ENCODE data around the gene GSDMA.
"Not testable (repeated sequence)": the region's sequence is repeated elsewhere in the genome, so short reads cannot be mapped to it uniquely, and the experiment has no call there.

GSDMA gene

DNA sequence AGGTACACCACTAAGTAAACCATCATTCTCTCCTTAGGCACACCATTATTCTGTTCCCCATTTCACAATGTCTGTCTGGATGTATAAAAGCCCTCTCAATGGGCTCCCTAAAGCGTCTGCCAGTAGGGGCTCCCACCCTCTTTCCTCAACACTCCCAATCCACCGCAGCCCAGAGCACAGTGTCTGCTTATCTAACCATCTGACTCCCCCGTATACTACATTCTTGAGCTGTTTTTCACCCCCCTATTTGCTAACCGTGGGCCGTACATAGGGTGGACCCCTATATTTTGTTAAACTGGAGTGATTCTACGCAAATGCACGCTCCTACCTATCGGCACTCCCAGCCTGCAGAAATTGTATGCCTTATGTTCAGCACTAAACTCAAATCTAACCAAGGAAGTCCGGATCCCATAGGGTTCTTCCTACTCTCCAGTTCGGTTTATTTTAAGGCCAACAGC, 17.1 kb downstream of the GSDMA start:
- Mint-ChIP-seq H3K36me3 (ENCODE audit: low read depth) (peaks cover 36% of the 10 kb centered on the region), H3K9me3 (no peaks in the 10 kb centered on the region), H3K27ac (peak overlapping the region; percentile 99), H3K27me3 (peaks cover 4% of the 10 kb centered on the region), H3K4me3 (peak overlapping the region; percentile 90), H3K4me1 (ENCODE audit: low read depth) (peaks cover 31% of the 10 kb centered on the region)
- intact Hi-C loops (cut with micrococcal nuclease): loop anchor here (1.0 kb wide), 4 partner anchors 8 to 53 kb away; partner anchors contain the start of genes LRRC3C and ORMDL3

DNA sequence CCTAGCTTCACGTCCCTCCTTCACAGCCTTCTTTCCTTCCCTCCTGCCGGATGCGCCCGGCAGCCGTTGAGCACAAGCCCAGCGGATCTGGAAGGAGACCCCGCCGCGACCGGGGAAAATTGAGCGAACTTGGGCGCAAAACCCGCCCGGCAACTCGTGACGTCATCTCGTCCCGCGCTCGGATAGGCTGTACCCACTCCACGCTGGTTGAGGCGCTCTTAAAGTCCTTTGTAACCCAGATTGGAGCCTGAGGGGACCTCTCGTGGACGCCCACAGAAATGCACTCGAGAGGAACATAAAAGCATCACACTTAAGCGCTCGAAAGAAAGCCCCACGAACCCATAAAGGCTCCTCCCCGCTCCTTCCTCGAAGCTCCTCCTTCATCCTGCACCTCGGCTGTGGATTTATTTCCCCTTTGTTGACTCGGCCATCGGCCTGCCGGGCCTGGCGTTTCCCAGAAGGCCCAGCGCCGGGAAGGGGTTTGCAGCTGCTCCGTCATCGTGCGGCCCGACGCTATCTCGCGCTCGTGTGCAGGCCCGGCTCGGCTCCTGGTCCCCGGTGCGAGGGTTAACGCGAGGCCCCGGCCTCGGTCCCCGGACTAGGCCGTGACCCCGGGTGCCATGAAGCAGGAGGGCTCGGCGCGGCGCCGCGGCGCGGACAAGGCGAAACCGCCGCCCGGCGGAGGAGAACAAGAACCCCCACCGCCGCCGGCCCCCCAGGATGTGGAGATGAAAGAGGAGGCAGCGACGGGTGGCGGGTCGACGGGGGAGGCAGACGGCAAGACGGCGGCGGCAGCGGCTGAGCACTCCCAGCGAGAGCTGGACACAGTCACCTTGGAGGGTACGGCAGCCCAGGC, 17.8 kb downstream of the GSDMA start, which contains the start of gene PSMD3:
Gene PSMD3 (plus strand): TSS at position 457 of the 856 bp plus-strand sequence. CDS start 164 bp downstream, at position 621.
- Mint-ChIP-seq H3K4me1 (ENCODE audit: low read depth) (peaks cover 30% of the 10 kb centered on the region), H3K9me3 (no peaks in the 10 kb centered on the region), H3K27ac (peak within 1 kb of the TSS; percentile 99), H3K27me3 (peaks cover 3% of the 10 kb centered on the region), H3K36me3 (ENCODE audit: low read depth) (peaks cover 42% of the 10 kb centered on the region), H3K4me3 (peak within 1 kb of the TSS; percentile 90)
- intact Hi-C loops (cut with micrococcal nuclease): loop anchor here (1.0 kb wide), 4 partner anchors 8 to 53 kb away; partner anchors contain the start of genes LRRC3C and ORMDL3

DNA sequence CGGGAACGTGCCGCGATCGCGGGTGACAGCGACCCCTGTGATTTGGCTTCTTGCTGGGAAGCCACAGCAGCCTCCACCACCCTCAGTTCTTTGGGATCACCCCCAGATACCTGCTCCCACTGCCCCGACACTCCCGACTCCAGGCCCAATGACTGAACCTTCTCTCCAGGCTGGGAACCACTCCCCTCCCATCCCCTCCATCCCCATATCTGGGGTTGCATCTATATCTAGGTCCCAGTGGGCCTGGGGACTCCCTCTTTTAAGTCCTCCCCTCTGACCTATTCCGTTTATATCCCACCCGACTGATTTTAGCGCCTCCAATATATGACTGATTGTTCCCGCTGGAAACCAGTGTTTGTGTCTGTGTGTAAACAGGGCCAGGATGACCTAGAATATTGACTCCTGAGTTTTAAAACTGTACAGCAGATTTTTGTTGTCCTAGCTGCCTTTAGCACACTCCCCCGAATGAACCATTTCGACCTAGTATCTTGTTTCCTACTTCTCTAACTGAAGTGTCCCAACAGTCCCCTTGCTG, 18.5 kb downstream of the GSDMA start:
- H3K36me3 Mint-ChIP-seq (ENCODE audit: low read depth): peaks cover 49% of the 10 kb centered on the region
- peaks cover 27% of the 10 kb centered on the region for H3K4me1 Mint-ChIP-seq (ENCODE audit: low read depth)
- peak overlapping the region; percentile 90 for H3K4me3 Mint-ChIP-seq
- intact Hi-C loops (cut with micrococcal nuclease): no loop called here
- H3K9me3 Mint-ChIP-seq: no peaks in the 10 kb centered on the region
- peaks cover 2% of the 10 kb centered on the region for H3K27me3 Mint-ChIP-seq
- H3K27ac Mint-ChIP-seq: peak overlapping the region; percentile 99

DNA sequence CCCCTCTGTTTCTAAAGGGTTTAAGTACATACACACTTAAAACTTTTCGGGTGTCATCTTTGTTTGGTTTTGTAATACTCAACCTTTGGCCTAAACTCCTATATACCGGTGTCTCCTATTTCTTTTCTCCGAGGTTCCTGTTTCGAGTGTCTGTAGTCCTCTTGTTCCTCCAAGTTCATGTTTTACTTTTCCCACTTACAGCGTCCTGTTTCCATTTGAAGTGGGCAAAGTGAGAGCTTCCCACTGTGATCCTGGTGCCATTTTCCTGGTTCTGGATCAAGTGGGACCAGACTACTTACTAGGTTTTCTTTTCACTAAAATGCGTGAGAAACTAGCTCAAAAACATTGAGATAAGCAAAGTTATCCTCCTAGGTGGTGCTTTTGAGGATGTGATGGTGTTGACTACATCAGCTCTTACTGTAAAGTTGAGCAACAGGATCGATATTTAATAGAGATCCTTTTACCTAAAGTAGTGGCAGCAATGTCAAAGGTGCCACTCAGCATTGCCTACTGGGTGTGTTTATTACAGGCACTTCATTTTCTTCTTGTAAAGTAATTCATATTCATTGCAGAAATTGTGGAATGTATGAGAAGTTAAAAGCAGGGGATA, 19.1 kb downstream of the GSDMA start:
- intact Hi-C loops (cut with micrococcal nuclease): no loop called here
- peaks cover 27% of the 10 kb centered on the region for H3K4me1 Mint-ChIP-seq (ENCODE audit: low read depth)
- H3K9me3 Mint-ChIP-seq: no peaks in the 10 kb centered on the region
- H3K36me3 Mint-ChIP-seq (ENCODE audit: low read depth): peaks cover 55% of the 10 kb centered on the region
- H3K27me3 Mint-ChIP-seq: peaks cover 2% of the 10 kb centered on the region
- peak overlapping the region; percentile 99 for H3K27ac Mint-ChIP-seq
- H3K4me3 Mint-ChIP-seq: peak overlapping the region; percentile 90

DNA sequence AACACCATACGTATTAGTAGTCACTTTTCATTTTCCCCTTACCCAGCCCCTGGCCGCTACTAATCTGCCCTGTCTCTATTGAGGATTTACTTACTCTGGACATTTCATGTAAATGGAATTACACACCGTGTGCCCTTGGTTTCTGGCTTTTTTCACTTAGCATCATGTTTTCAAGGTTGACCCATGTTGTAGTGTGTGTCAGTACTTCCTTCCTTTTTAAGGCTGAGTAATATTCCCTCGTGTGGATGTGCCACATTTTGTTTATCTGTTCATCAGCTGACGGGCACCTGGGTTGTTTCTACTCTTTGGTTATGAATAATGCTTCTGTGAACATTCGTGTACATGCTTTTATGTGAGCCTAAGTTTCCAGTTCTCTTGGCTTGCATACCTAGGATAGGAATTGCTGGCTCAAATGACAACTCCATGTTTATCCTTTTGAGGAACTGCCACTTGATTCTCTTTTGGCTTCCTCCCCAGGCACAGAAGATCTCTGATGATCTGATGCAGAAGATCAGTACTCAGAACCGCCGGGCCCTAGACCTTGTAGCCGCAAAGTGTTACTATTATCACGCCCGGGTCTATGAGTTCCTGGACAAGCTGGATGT, 25.5 kb downstream of the GSDMA start:
- Mint-ChIP-seq H3K4me3 (no peak overlapping the region), H3K4me1 (ENCODE audit: low read depth) (no peaks in the 10 kb centered on the region), H3K27ac (no peak overlapping the region), H3K27me3 (no peaks in the 10 kb centered on the region), H3K36me3 (ENCODE audit: low read depth) (peaks cover 100% of the 10 kb centered on the region), H3K9me3 (no peaks in the 10 kb centered on the region)
- intact Hi-C loops (cut with micrococcal nuclease): no loop called here

DNA sequence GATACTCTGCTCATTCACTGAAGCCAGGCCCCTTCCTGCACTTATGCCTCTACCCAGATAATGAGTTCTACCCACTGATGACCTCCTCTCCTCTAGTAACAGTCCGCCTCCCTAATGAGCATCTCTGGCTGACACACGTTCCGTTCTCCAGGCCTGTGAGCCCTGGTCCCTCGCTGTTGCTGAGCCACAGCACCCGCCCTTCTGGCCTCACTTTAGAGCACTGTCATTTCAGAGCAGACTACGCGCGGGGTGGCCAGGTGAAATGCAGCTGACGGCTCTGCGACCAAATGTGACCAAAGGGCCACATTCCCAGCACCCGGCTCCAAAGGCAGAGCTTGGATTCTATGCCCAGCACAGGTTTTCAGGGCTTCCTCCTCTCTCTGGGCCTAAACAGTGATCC, 31.6 kb downstream of the GSDMA start:
- Mint-ChIP-seq H3K36me3 (ENCODE audit: low read depth) (peaks cover 95% of the 10 kb centered on the region), H3K4me3 (no peak overlapping the region), H3K27me3 (no peaks in the 10 kb centered on the region), H3K9me3 (no peaks in the 10 kb centered on the region), H3K4me1 (ENCODE audit: low read depth) (peaks cover 15% of the 10 kb centered on the region), H3K27ac (no peak overlapping the region)
- intact Hi-C loops (cut with micrococcal nuclease): no loop called here

DNA sequence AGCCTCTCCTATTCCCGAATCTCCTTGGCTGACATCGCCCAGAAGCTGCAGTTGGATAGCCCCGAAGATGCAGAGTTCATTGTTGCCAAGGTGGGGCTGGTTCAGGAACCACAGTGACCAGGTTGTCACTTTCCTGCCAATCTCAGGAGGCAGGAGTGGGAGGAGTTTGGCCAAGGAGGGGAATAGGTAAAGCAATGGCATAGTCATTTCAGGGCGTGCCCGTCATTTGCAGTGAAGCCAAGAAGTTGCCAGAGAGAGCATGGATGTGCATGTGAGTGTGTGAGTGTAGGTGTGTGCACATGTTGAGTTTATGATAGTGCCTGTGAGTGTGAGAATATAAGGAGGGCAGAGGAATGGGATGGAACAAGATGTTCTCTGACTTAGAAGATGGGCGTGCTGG, 32.6 kb downstream of the GSDMA start:
- intact Hi-C loops (cut with micrococcal nuclease): no loop called here
- Mint-ChIP-seq H3K4me1 (ENCODE audit: low read depth) (peaks cover 15% of the 10 kb centered on the region), H3K4me3 (no peak overlapping the region), H3K27me3 (no peaks in the 10 kb centered on the region), H3K36me3 (ENCODE audit: low read depth) (peaks cover 85% of the 10 kb centered on the region), H3K27ac (no peak overlapping the region), H3K9me3 (no peaks in the 10 kb centered on the region)

DNA sequence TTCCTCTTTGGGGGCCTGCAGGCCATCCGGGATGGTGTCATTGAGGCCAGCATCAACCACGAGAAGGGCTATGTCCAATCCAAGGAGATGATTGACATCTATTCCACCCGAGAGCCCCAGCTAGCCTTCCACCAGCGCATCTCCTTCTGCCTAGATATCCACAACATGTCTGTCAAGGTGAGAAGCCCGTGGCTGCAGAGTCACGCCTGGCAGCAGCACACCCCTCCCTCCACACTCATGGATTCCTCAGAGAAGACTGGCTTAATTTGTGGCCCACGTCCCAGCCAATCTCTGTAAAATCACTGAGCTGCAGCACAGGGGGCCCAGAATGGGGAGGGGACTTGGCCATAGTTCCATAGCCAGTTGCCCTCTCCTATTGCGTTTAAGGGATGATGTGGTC, 33.4 kb downstream of the GSDMA start:
- Mint-ChIP-seq H3K4me1 (ENCODE audit: low read depth) (peaks cover 15% of the 10 kb centered on the region), H3K36me3 (ENCODE audit: low read depth) (peaks cover 77% of the 10 kb centered on the region), H3K27ac (no peak overlapping the region), H3K9me3 (no peaks in the 10 kb centered on the region), H3K4me3 (no peak overlapping the region), H3K27me3 (no peaks in the 10 kb centered on the region)
- intact Hi-C loops (cut with micrococcal nuclease): no loop called here

DNA sequence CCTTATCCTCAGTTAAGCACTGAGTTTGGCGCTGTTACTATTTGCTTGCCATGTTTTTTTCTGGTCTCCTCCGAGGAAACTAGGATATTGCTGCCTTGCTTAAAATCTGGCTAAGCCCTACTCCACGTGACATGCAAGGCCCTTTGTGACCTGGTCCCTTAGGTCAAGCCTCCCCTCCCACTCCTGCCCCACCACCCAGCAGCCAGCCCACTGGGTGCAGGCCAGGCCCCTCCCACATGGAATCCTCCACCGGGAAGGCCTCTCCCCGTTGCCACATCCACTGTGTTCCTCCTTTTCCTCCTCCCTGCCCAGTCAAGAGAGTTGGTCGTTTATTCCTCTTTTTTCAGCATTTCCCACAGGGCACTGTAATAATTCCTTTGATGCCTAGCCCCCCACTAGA, 34.0 kb downstream of the GSDMA start:
- Mint-ChIP-seq H3K27me3 (no peaks in the 10 kb centered on the region), H3K36me3 (ENCODE audit: low read depth) (peaks cover 71% of the 10 kb centered on the region), H3K4me3 (no peak overlapping the region), H3K9me3 (no peaks in the 10 kb centered on the region), H3K4me1 (ENCODE audit: low read depth) (peaks cover 15% of the 10 kb centered on the region), H3K27ac (peak overlapping the region; percentile 23)
- intact Hi-C loops (cut with micrococcal nuclease): no loop called here

DNA sequence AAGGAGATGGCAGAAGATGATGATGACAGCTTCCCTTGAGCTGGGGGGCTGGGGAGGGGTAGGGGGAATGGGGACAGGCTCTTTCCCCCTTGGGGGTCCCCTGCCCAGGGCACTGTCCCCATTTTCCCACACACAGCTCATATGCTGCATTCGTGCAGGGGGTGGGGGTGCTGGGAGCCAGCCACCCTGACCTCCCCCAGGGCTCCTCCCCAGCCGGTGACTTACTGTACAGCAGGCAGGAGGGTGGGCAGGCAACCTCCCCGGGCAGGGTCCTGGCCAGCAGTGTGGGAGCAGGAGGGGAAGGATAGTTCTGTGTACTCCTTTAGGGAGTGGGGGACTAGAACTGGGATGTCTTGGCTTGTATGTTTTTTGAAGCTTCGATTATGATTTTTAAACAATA, 34.7 kb downstream of the GSDMA start:
- Mint-ChIP-seq H3K4me1 (ENCODE audit: low read depth) (peaks cover 15% of the 10 kb centered on the region), H3K4me3 (no peak overlapping the region), H3K27me3 (no peaks in the 10 kb centered on the region), H3K9me3 (no peaks in the 10 kb centered on the region), H3K36me3 (ENCODE audit: low read depth) (peaks cover 64% of the 10 kb centered on the region), H3K27ac (no peak overlapping the region)
- intact Hi-C loops (cut with micrococcal nuclease): no loop called here

DNA sequence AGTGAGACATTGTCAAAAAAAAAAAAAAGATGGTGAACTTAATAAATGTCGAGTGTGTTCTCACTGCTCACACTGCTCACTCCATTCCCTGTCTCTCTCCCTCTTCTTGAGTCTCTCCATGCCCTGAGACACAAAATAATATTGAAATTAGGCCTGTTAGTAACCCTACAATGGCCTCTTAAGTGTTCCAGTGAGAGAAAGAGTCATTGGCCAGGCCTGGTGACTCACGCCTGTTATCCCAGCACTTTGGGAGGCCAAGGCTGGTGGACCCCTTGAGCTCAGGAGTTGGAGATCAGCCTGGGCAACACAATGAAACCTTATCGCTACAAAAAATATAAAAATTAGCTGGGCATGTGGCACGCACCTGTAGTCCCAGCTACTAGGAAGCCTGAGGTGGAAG, 36.3 kb downstream of the GSDMA start:
- H3K36me3 Mint-ChIP-seq (ENCODE audit: low read depth): peaks cover 48% of the 10 kb centered on the region
- H3K4me1 Mint-ChIP-seq (ENCODE audit: low read depth): peaks cover 15% of the 10 kb centered on the region
- no peak overlapping the region for H3K27ac Mint-ChIP-seq
- intact Hi-C loops (cut with micrococcal nuclease): no loop called here
- H3K27me3 Mint-ChIP-seq: no peaks in the 10 kb centered on the region
- no peaks in the 10 kb centered on the region for H3K9me3 Mint-ChIP-seq
- H3K4me3 Mint-ChIP-seq: no peak overlapping the region

DNA sequence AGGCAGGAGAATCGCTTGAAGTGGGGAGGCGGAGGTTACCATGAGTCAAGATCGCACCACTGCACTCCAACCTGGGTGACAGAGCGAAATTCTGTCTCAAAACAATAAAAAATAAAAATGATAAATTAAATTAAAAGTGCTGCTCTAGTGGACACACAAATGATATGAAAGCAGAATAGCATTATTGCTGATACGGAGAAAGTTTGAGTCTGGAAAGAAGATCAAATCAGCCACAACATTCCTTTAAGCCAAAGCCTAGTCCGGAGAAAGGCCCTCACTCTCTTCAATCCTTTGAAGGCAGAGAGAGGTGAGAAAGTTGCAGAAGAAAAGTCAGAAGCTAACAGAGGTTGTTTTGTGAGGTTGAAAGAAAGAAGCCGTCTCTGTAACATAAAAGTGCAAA, 37.4 kb downstream of the GSDMA start:
- H3K4me3 Mint-ChIP-seq: no peak overlapping the region
- intact Hi-C loops (cut with micrococcal nuclease): no loop called here
- peaks cover 37% of the 10 kb centered on the region for H3K36me3 Mint-ChIP-seq (ENCODE audit: low read depth)
- no peak overlapping the region for H3K27ac Mint-ChIP-seq
- no peaks in the 10 kb centered on the region for H3K9me3 Mint-ChIP-seq
- H3K27me3 Mint-ChIP-seq: peaks cover 5% of the 10 kb centered on the region
- peaks cover 15% of the 10 kb centered on the region for H3K4me1 Mint-ChIP-seq (ENCODE audit: low read depth)

DNA sequence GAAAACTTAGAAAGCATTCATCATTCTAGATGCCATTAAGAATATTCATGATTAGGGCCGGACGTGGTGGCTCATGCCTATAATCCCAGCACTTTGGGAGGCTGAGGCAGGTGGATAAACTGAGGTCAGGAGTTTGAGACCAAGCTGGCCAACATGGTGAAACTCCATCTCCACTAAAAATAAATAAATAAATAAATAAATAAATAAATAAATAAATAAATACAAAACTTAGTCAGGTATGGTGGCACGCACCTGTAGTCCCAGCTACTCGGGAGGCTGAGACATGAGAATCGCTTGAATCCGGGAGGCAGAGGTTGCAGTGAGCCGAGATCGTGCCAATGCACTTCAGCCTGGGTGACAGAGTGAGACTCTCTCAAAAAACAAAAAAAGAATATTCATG, 38.5 kb downstream of the GSDMA start:
- not testable (repeated sequence) for H3K27ac Mint-ChIP-seq; H3K4me1 Mint-ChIP-seq (ENCODE audit: low read depth); H3K27me3 Mint-ChIP-seq

DNA sequence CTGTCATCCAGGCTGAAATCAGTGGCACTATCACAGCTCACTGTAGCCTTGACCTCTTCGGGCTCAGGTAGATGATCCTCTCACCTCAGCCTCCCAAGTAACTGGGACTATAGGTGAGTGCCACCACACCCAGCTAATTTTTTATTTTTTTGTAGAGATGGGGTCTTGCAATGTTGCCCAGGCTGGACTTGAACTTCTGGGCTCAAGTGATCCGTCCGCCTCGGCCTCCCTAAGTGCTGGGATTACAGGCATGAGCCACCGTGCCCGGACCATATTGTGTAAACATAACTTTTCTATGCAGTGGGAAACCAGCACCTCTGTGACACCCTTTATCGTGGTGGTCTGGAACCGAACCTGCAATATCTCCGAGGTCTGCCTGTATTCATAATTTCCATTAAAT, 41.3 kb downstream of the GSDMA start:
- H3K4me3 Mint-ChIP-seq: no peak overlapping the region
- no peak overlapping the region for H3K27ac Mint-ChIP-seq
- no peaks in the 10 kb centered on the region for H3K9me3 Mint-ChIP-seq
- H3K27me3 Mint-ChIP-seq: peaks cover 7% of the 10 kb centered on the region
- H3K36me3 Mint-ChIP-seq (ENCODE audit: low read depth): no peaks in the 10 kb centered on the region
- peaks cover 5% of the 10 kb centered on the region for H3K4me1 Mint-ChIP-seq (ENCODE audit: low read depth)
- intact Hi-C loops (cut with micrococcal nuclease): no loop called here

More for the DNA sequence above, 38.5 kb downstream of the GSDMA start:
- H3K9me3 Mint-ChIP-seq; H3K4me3 Mint-ChIP-seq; intact Hi-C loops (cut with micrococcal nuclease): not testable (repeated sequence)
- peaks cover 26% of the 10 kb centered on the region for H3K36me3 Mint-ChIP-seq (ENCODE audit: low read depth)
